OCI-LY3 (cell line): ENCODE data around the gene EMB.
"Not testable (repeated sequence)": the region's sequence is repeated elsewhere in the genome, so short reads cannot be mapped to it uniquely, and the experiment has no call there.

Experiments
- EZH2phosphoT487 ChIP-seq: fragments of 200-600 bp; shearing (Covaris generic); IDR thresholded peaks from 2 replicates; pipeline ENCODE4 v1.6.1; 2018; ENCODE audit warnings: antibody characterized with exemption, mixed run types, low read depth
- TF ChIP-seq, protein P1 (sequence below): fragments of 200-600, 300-600 bp; sonication (generic); IDR thresholded peaks from 2 replicates; pipeline ENCODE4 v1.5.1; 2014; ENCODE audit warnings: antibody characterized with exemption, low read length, low read depth

DNA sequence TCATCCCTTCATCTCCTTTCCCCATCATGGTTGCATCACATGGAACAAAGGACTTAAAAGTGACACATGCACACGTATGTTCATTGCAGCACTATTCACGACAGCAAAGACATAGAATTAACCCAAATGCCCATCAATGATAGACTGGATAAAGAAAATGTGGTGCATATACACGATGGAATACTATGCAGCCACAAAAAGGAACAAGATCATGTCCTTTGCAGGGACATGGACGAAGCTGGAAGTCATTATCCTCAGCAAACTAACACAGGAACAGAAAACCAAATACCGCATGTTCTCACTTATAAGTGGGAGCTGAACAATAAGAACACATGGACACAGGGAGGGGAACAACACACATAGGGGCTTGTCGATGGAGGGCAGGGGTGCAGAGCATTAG, 21.4 kb downstream of the EMB start:
- TF ChIP-seq, protein P1, sequence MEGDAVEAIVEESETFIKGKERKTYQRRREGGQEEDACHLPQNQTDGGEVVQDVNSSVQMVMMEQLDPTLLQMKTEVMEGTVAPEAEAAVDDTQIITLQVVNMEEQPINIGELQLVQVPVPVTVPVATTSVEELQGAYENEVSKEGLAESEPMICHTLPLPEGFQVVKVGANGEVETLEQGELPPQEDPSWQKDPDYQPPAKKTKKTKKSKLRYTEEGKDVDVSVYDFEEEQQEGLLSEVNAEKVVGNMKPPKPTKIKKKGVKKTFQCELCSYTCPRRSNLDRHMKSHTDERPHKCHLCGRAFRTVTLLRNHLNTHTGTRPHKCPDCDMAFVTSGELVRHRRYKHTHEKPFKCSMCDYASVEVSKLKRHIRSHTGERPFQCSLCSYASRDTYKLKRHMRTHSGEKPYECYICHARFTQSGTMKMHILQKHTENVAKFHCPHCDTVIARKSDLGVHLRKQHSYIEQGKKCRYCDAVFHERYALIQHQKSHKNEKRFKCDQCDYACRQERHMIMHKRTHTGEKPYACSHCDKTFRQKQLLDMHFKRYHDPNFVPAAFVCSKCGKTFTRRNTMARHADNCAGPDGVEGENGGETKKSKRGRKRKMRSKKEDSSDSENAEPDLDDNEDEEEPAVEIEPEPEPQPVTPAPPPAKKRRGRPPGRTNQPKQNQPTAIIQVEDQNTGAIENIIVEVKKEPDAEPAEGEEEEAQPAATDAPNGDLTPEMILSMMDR = not testable (repeated sequence)
- not testable (repeated sequence) for TF ChIP-seq EZH2phosphoT487
